GM21619 (cell line): ENCODE measurements around the gene NSD2.

Experiments used
- ATAC-seq: cut with Tn5 transposase; IDR thresholded peaks from one replicate; pipeline ENCODE4 v1.9.1; 2021; ENCODE audit not compliant: unreplicated experiment

Gene NSD2

DNA sequence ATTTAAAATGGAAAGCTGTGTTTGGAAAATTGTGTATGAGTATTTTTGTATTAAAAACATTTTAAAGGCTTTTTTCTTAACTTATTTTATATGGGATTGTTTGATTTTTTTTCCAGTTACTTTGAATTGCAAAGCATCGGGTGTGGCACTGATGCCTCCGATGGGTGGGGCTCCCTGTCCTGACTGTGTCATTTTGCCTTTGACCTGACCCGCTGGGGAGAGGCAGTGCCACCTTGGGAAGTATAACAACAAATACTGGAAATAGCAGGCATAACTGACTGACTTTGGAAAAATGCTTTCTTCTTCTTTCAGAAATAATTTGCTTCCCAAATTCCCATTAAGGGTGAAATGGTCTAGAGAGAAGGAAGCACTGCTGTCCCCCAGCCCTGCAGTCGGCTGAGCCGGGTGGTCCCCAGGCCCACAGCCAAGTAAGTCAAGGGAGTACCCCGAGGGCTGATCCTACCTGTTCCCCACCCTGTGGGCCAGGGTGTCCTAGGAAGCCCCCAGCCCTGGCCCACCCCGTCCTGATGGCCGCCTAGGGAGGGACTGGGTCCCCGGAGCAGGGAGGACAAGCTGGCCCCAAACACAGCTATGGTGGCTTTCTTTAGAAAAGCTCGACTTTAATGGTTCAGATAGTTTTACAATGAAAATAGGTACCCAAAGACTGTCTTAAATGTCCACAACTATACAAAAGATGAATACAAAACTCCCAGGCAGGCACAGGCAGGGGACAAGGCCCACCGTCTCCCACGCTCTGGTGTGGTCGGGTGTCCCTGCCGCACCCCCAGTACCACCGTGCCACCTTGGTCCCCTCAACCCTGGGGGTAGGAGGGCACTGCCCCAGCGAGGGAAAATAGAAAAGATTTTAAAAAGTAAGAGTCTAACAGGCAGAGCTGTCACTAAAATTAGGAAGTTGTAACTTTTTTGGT, 111.2 kb downstream of the NSD2 start:
- ATAC-seq: no peak

DNA sequence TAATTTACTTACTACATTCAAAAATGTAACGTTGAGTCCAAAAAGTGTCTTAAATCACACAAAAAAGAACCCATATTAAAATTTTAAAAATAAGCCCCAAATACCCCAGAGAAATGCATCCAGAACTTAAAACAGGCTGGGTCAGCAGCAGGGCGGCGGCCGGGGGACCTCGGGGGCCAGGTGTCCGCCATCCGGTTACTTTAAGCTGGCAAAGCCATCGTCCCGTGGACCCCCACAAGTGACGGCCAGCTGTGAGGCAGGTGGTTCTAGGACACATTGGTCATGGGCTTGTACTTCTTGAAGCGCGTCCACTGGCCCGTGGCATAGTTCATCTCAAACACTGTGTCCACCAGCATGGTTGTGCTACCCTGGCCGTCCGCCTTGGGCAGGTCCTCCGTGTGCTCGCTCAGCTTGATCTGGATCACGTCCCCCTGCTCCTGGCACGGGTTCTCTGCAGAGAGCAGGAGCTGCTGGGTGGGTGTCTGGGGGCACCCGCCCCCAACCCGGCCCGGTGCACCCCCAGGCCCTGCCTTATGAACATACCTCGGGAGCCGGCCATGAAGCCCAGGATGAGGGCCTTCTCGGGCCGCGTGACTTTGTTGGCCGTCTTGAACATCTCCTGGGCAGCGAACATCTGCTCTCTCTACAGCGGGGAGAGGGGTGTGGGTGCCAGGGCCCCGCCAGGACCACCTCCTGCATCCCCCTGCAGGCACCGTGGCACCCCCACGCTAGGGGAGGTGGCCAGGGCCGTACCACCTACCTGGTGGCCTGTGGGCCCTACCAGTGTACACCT, 112.1 kb downstream of the NSD2 start:
- ATAC-seq: no peak

- ATAC-seq: no peak
Observed at GRCh38 chr4:1983846-1984405, 112.7 kb downstream of the NSD2 start.

DNA sequence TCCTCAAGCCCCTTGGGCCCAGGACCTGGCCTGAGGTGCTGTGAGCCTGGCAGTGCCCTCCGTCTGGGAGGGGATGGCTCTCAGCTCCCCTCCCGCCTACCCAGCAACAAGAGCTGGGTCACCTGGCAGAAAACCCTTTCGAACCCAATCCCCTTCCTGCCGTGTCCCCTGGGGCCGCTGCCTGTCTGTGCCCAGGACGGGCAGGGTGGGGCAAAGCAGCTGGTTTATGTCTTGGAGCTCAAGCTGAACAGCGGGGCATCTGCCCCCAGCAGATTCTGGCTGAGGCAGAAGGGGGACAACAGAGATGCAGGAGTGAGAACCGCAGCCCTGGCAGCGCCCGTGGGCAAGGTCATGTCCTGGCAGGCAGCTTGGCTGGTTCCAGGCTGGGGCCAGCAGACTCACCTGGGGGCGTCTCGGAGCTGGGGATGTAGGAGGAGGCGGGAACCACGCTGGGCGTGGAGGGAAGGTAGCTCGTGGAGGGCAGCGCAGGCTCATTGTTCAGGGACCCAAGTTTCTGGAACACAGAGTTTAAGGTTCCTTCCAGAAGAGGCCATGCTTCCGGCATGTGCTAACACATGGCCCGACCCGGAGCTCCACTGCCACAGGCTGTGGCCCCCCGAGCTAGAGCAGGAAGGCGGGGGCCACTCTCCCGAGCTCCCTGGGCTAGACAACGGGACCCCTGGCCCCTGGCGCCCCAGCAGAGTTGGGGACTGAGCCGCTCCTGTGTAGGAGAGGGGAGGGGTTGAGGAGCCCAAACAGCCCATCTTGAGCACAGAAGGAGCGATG, 113.4 kb downstream of the NSD2 start:
- ATAC-seq: no peak

GRCh38 chr4:1985294-1985693, 114.1 kb downstream of the NSD2 start:
- ATAC-seq: no peak

GRCh38 chr4:1985780-1986577, 114.8 kb downstream of the NSD2 start:
- ATAC-seq: no peak

DNA sequence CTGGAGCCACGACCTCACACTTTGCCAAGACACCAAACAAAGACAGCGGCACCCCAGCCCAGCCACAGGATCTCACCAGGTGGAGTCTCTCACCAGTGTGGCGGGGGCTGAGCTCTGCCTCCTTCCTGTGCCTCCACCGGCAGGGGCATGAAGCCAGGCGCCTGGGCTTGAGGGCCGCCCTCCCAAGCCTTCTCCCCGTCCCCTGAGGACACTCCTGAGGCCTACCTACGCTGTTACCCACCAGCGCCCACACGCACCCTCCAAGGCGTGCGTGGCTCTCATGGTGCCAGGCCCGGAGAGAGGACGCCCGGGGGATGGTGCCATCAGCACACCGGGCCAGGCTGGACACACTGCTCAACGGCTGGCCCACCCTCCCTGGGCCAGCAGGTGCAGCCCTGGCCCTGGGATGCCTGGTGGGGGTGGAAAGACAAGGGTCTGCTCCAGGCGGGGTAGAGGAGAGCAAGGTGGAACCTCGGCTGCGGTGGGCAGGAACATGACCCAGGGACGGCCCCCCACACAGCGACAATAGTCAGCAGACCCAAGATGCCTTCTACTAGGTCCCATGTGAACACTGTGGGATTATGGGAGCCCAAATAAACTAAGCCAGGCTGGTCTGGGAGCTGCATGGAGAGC, 115.5 kb downstream of the NSD2 start:
- ATAC-seq: no peak

DNA sequence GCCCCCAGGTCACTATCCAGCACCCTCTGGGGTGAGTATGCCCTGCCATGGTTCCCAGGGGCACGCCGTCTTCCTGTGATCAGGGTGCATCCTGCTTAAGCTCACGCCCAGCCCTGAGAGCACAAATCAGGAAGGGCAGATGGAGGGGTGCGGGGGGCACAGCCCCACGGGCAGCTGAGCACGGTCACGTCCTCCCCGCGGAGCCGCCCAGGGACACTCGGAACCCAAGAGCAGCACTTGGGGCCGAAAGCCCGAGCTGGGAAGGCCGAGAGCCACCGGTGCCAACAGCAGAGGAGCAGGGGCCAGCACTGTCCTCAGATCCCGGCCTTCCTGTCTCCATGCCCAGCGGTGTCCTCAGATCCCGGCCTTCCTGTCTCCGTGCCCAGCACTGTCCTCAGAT, 116.1 kb downstream of the NSD2 start:
- no peak for ATAC-seq

GRCh38 chr4:1987721-1988326, 116.6 kb downstream of the NSD2 start:
- ATAC-seq: no peak

DNA sequence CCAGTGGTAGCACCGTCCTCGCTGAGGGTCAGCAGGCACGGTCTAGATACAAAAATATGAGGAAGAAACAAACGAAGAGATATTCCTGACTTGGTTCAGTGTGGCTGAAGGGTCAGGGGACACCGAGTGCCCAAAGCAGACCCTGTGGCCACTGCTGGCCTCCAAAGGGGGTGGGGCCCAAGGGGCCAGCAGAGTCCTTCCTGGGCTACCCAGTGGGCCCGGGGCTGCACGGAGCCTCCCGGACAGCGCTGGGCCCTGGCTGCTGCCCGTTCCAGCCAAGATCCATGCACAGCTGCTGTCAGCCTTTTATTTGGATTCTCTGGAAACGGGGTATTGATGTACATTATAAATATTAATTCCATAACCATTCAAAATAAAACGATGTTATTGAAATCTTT, 117.1 kb downstream of the NSD2 start:
- no peak for ATAC-seq

GRCh38 chr4:1989533-1990347, 118.5 kb downstream of the NSD2 start:
- ATAC-seq: no peak

DNA sequence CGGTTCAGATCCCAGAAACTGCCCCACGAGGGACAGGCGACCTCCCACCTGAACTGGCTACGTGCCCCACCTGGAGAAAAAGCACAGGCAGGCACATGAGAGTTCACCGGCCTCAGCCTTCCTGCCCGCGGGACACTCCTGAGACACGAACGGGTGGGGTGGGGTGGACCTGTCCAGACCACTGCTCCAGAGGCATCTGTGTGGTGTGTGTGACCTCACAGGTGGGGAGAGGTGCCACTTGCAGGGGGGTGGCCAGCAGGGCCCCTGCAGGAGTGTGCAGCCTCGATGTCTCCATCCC, 119.1 kb downstream of the NSD2 start:
- no peak for ATAC-seq

DNA sequence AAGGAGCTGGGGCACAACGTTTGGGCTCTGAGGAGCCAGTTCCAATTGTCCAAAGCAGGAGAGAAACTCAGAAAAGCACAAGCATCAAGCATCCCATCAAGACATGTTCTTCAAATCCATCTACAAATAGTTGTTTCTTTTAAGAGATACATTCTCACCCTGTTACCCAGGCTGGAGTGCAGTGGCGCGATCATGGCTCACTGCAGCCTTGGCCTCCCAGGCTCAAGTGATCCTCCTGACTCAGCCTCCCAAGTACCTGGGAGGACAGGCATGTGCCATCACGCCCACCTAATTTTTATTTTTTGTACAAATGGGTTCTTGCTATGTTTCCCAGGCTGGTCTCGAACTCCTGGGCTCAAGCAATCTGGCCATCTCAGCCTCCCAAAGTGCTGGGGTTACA, 119.5 kb downstream of the NSD2 start:
- no peak for ATAC-seq

GRCh38 chr4:1991087-1991486, 119.9 kb downstream of the NSD2 start:
- ATAC-seq: no peak

DNA sequence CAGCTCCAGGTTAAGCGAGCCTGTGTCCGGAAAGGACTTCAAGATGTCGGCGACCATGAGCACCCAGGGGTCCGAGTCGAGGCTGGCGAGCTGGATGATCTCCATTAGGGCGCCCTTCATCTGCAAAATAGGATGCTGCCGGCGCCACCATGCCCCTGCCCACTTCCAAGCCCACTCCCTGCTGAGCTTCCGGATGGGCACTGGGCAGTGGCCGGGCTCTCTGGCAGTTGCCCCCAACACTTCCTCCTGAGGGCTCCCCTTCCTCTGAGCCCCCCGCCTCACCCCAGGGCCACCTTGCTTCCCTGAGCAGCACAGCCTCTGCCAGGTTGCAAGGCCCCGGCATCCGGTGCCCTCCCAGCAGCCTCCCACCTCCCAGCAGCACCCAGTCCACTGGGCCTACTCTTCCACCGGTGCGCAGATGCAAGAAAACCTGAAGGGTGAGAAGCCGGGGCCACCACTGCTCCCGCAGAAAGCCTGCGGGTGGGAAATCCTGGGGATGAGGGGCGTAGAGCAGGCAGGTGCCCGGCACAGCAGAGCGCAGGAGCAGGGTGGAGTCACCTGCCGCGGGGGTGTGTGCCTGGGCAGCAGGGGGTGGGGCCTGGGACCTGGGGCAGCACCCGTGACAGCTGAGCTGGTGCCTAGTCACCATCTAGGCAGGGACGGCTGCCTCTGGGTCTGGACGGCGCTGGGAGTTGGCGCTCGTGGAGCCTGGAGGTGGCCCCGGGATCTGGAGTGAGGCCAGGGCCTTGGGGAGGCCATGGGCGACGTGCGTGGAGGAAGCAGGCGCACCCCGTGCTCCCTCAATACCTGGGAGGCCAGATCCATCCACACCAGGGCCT, 120.6 kb downstream of the NSD2 start:
- no peak for ATAC-seq

DNA sequence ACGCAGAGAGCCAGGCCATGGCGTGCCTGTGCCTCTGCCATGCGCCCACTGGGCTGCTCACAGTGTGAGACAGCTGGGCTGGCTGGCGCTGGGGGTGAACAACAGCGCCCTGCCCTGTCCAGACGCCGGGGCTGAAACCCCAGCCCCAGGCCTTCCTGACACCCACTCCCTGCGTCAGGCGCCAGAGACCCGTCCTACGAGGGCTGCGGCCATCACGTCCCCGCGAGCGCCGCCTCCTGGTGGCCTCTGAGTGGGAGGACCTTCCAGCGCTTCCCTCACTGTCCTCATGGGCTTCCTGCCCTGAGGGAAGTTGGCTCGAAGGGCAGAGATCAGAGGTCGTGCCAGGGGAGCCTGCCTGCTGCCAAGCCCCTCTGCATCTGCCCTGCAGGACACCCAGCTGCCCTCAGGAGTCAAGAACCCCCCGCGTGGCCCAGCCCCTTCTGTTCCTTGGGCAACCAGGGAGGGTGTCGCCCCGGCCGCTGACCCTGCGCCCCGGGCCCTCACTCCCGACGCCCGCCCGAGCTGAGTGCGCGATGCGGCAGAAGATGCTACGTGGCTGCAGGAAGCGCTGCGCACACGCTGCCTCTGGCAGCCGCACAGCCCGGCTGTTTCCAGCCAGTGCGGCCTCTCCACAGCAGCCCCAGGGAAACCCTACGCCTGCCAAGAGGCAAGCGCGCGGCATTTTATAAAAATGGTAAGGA, 121.4 kb downstream of the NSD2 start:
- ATAC-seq: no peak

GRCh38 chr4:1993169-1993516, 122.0 kb downstream of the NSD2 start:
- no peak for ATAC-seq
